HG02884 (cell line): ENCODE measurements around the gene CCDC187.
"Not testable (repeated sequence)": the region's sequence is repeated elsewhere in the genome, so short reads cannot be mapped to it uniquely, and the experiment has no call there.

Source experiments
- ATAC-seq: cut with Tn5 transposase; IDR thresholded peaks from one replicate; pipeline ENCODE4 v1.9.1; 2021; ENCODE audit warnings: mild to moderate bottlenecking, moderate library complexity; ENCODE audit not compliant: unreplicated experiment

CCDC187 gene

GRCh38 chr9:136273244-136273865 is 30.5 kb downstream of the CCDC187 start:
- no peak for ATAC-seq

GRCh38 chr9:136270173-136270705 is 33.7 kb downstream of the CCDC187 start:
- no peak for ATAC-seq

- ATAC-seq: no peak
Measured at GRCh38 chr9:136268735-136269134, 35.2 kb downstream of the CCDC187 start.

- ATAC-seq: no peak
Measured at GRCh38 chr9:136268318-136268717, 35.6 kb downstream of the CCDC187 start.

GRCh38 chr9:136267261-136268111 is 36.4 kb downstream of the CCDC187 start:
- peak; percentile 52 for ATAC-seq

GRCh38 chr9:136266641-136267040 is 37.3 kb downstream of the CCDC187 start:
- ATAC-seq: not testable (repeated sequence)

GRCh38 chr9:136265561-136266355 is 38.1 kb downstream of the CCDC187 start:
- ATAC-seq: no peak

GRCh38 chr9:136264441-136265405 is 39.2 kb downstream of the CCDC187 start:
- ATAC-seq: no peak

GRCh38 chr9:136264031-136264430 is 39.9 kb downstream of the CCDC187 start:
- ATAC-seq: no peak

GRCh38 chr9:136262671-136263178 is 41.2 kb downstream of the CCDC187 start:
- ATAC-seq: no peak

GRCh38 chr9:136261686-136262430 is 42.0 kb downstream of the CCDC187 start:
- no peak for ATAC-seq

GRCh38 chr9:136260936-136261472 is 42.9 kb downstream of the CCDC187 start:
- ATAC-seq: no peak

GRCh38 chr9:136260521-136260920 is 43.4 kb downstream of the CCDC187 start:
- no peak for ATAC-seq

- no peak for ATAC-seq
Measured at GRCh38 chr9:136259836-136260235, 44.1 kb downstream of the CCDC187 start.

- ATAC-seq: no peak
Measured at GRCh38 chr9:136259517-136259813, 44.4 kb downstream of the CCDC187 start.

- no peak for ATAC-seq
Measured at GRCh38 chr9:136258786-136259516, 44.9 kb downstream of the CCDC187 start.

- no peak for ATAC-seq
Measured at GRCh38 chr9:136258299-136258625, 45.6 kb downstream of the CCDC187 start.
